G401 (cell line): ENCODE data around the gene ROCK2. TPM values are rescaled to one million over a fixed set of nuclear protein-coding genes. Genes with fewer than 3 reads are reported as not detected.
A peak's percentile ranks its signal among the peaks of the same experiment; 100 is the strongest.
"Not testable (repeated sequence)": the region's sequence is repeated elsewhere in the genome, so short reads cannot be mapped to it uniquely, and the experiment has no call there.

Experiments
- DNase-seq: peaks from one replicate; pipeline ENCODE4 v3.0.0-alpha.2; 2015; ENCODE audit warnings: low spot score
- in situ Hi-C: cut with HindIII; loops from 2 replicates; pipeline ENCODE4 v1.10.0; 2016; ENCODE audit warnings: low sequenced_read_pairs, mixed read lengths
- total RNA-seq: library from RNA; depleted of rRNA; stranded (reverse); fragments of >200 nt; shearing (Covaris generic); gene quantifications from 2 replicates; pipeline ENCODE4 v1.2.3, GENCODE V29; 2014

Gene ROCK2
- total RNA-seq, 1 experiment from 2014 or later = 24.0 TPM

- no peak for DNase-seq
- in situ Hi-C loops = no loop called here
Measured at GRCh38 chr2:11250400-11251196, 93.8 kb downstream of the ROCK2 start.

GRCh38 chr2:11245322-11245721 is 99.1 kb downstream of the ROCK2 start:
- in situ Hi-C loops = no loop called here
- DNase-seq = no peak

- in situ Hi-C loops = no loop called here
Measured at GRCh38 chr2:11244091-11244826, 100.2 kb downstream of the ROCK2 start.

GRCh38 chr2:11243512-11243911 is 100.9 kb downstream of the ROCK2 start:
- in situ Hi-C loops = no loop called here
- no peak for DNase-seq

More at GRCh38 chr2:11244091-11244826, 100.2 kb downstream of the ROCK2 start:
- no peak for DNase-seq

GRCh38 chr2:11242542-11243174 is 101.8 kb downstream of the ROCK2 start:
- no peak for DNase-seq
- in situ Hi-C loops = no loop called here

GRCh38 chr2:11241412-11242203 is 102.8 kb downstream of the ROCK2 start:
- in situ Hi-C loops = no loop called here
- DNase-seq = no peak

- in situ Hi-C loops = no loop called here
- DNase-seq = no peak
Measured at GRCh38 chr2:11239666-11240462, 104.6 kb downstream of the ROCK2 start.

GRCh38 chr2:11239147-11239546 is 105.3 kb downstream of the ROCK2 start:
- in situ Hi-C loops = no loop called here
- no peak for DNase-seq

- DNase-seq = no peak
- in situ Hi-C loops = no loop called here
Measured at GRCh38 chr2:11237122-11237521, 107.3 kb downstream of the ROCK2 start.

GRCh38 chr2:11236335-11236734 is 108.1 kb downstream of the ROCK2 start:
- DNase-seq = no peak
- in situ Hi-C loops = no loop called here

GRCh38 chr2:11235583-11235982 is 108.9 kb downstream of the ROCK2 start:
- in situ Hi-C loops = no loop called here
- peak; percentile 65 for DNase-seq

GRCh38 chr2:11234309-11234708 is 110.1 kb downstream of the ROCK2 start:
- peak; percentile 71 for DNase-seq
- in situ Hi-C loops = no loop called here

- in situ Hi-C loops, DNase-seq: not testable (repeated sequence)
Measured at GRCh38 chr2:11231193-11231592, 113.2 kb downstream of the ROCK2 start.

GRCh38 chr2:11228692-11229091 is 115.7 kb downstream of the ROCK2 start:
- no peak for DNase-seq
- in situ Hi-C loops = no loop called here

- DNase-seq = no peak
- in situ Hi-C loops = no loop called here
Measured at GRCh38 chr2:11227595-11227994, 116.8 kb downstream of the ROCK2 start.

GRCh38 chr2:11224887-11225286 is 119.5 kb downstream of the ROCK2 start:
- in situ Hi-C loops = no loop called here
- no peak for DNase-seq

GRCh38 chr2:11222845-11223244 is 121.6 kb downstream of the ROCK2 start:
- in situ Hi-C loops = no loop called here

GRCh38 chr2:11220445-11220844 is 124.0 kb downstream of the ROCK2 start:
- in situ Hi-C loops = no loop called here

More at GRCh38 chr2:11222845-11223244, 121.6 kb downstream of the ROCK2 start:
- DNase-seq = no peak

More at GRCh38 chr2:11220445-11220844, 124.0 kb downstream of the ROCK2 start:
- no peak for DNase-seq
